Activated naive CD8-positive, alpha-beta T cell treated with anti-CD3 and anti-CD28 coated beads, Interleukin-2, amount 50 U/mL, for 16 hours (primary cell): ENCODE measurements around the gene ARID5B.
"Not testable (repeated sequence)": the region's sequence is repeated elsewhere in the genome, so short reads cannot be mapped to it uniquely, and the experiment has no call there.

Source experiments
- DNase-seq: peaks from one replicate; pipeline ENCODE4 v3.0.0-alpha.2; 2020; ENCODE audit warnings: low read depth, low spot score

The ARID5B gene, protein sequence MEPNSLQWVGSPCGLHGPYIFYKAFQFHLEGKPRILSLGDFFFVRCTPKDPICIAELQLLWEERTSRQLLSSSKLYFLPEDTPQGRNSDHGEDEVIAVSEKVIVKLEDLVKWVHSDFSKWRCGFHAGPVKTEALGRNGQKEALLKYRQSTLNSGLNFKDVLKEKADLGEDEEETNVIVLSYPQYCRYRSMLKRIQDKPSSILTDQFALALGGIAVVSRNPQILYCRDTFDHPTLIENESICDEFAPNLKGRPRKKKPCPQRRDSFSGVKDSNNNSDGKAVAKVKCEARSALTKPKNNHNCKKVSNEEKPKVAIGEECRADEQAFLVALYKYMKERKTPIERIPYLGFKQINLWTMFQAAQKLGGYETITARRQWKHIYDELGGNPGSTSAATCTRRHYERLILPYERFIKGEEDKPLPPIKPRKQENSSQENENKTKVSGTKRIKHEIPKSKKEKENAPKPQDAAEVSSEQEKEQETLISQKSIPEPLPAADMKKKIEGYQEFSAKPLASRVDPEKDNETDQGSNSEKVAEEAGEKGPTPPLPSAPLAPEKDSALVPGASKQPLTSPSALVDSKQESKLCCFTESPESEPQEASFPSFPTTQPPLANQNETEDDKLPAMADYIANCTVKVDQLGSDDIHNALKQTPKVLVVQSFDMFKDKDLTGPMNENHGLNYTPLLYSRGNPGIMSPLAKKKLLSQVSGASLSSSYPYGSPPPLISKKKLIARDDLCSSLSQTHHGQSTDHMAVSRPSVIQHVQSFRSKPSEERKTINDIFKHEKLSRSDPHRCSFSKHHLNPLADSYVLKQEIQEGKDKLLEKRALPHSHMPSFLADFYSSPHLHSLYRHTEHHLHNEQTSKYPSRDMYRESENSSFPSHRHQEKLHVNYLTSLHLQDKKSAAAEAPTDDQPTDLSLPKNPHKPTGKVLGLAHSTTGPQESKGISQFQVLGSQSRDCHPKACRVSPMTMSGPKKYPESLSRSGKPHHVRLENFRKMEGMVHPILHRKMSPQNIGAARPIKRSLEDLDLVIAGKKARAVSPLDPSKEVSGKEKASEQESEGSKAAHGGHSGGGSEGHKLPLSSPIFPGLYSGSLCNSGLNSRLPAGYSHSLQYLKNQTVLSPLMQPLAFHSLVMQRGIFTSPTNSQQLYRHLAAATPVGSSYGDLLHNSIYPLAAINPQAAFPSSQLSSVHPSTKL

DNA sequence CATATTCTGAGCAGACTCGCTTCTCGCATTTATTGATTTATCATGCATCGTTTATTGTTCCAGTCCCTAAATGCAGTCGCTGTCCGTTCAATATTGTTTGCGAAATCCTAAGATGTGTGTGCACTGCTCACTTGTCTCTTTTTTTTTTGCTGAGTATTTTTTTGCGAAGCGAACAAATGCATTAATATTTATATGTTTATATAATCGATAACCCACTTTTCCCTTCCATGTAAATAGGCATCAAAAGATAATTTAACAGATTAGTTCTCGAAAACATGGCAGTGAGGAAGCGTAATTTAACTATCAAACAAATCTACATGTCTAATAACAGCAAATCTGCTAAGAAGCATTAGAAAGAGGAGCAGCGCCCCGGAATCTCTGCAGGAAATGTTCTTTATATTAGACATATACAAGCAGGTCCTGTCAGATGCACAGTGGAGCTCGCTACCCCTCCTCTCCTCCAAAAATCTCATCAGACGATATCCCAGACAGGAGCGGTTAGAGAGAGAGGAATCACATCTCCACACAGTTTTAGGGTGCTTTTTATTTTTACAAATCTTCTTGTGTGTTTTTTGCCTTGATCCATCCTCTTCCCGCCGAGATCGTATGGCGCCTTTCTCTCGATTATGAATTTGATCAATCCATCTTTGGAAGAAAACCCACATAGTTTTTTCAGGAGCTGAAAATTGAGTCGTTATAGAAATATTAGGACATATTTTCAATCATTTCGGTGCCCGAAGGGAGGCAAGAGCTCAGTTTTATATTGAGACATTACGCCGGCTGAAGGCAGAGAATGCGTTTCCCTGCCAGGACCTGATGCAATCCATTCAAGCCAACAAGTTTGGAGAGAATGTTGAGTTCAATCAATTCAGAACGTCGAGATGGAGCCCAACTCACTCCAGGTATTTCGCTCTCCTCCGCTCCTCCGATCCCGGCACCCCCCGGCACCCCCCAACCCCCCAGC, at the start of gene ARID5B:
Gene ARID5B (plus strand): TSS at position 871 of the 964 bp plus-strand sequence. CDS start 11 bp downstream, at position 882.
- DNase-seq = no peak

DNA sequence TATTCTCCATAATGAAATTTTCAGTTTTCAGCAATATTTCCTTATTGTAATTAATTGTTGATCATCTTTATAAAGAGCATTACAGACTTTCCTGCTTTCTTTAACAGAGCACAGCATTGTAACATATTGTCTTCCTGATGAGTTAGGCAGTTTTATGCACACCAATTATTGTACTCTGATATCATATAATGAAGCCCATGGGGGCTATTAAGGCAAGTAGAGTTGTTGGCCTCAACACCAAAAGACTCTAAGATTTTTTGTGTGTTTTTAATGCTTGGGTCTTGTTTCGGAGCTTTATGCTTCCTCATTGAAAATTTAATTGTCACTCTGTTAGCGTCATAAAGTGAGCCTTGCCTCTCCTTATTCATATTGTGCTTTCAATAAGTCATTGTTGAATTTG, 49.2 kb upstream of the ARID5B start:
- no peak for DNase-seq

DNA sequence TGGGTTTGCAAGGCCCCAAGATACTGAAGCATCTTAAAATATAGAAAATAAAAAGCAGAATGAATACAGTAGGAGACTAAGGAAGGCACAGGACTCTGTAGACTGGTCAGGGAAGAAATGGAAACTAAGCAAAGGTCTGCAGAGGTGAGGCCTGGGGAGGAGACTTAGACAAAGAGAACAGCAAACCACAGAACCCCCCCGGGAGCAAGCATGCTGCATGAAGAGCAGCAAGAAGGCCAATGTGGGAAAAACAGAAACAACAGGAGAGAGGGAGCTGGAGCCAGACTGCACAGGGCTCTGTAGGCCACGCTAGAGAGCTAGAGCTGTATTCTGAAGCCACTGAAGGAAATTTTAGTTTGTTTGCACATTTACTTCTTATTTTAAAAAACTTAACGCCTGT, 45.7 kb upstream of the ARID5B start:
- DNase-seq = no peak

DNA sequence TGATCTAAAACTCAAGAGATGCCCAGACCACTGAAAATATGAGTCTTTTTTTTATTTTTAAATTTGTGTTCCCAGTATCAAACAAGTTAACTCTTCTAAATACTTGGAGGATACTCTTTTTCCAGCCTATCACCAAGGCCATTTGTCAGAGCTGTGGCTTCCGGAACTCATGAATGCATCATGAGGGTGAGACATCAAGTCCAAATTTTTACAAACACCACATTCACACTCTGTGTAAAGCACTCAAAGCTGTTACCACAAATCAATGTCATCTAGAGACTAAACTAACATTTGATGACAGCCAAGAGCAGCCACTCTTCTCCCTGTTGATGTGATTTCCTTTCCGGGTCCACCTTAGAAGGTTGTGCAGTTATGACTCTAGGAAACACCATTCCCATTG, 43.8 kb upstream of the ARID5B start:
- DNase-seq = no peak

DNA sequence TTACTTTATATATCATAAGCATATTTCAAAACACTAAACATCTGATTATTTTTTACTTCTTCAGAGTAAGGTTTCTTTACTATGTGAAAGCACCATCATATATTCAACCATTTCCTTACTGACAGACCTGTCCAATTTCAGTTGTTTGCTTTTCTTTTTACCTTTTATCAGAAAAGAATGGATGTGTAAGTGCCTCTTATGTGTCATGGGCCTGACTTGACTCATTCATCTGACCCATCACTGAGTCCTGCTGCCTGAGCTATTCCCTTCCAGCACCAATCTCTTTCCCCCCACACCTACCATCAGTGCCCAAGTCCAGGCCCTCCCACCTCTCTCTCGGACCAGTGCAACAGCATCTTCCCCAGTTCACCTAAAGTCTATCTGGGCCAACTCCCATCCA, 41.7 kb upstream of the ARID5B start:
- no peak for DNase-seq

DNA sequence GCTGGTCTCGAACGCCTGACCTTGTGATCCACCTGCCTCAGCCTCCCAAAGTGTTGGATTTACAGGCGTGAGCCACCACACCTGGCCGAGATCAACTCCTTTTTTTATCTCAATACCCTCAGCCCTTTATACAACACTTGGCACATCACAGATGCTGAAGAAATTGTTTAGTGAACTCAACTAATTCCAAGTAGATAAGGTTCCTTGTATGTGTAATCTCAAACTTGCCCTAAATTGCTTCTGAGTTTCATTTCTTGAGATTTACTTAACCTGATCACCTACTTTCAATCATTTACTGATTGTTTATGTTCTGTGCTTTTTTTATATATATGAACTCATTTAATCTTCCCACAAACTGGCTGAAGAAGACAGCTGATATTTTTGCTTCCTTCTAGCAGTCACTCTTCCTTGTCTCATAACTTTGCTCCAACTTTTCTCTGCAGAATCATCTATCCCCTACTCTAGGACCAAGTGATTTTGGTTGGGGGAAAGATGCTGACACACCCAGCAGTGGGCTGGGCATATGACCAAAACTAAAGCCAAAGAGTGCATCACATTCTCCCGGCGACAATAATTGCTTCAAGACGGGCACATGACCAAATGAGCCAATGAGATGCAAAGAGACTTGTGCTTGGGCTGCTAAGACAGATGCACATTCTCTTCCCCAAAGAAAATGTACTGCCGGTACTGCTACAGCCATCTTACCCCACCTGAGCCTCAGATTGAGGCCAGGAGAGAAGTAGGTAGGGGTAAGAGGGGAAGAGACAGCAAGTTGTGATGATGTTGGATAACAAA, 40.3 kb upstream of the ARID5B start:
- no peak for DNase-seq

DNA sequence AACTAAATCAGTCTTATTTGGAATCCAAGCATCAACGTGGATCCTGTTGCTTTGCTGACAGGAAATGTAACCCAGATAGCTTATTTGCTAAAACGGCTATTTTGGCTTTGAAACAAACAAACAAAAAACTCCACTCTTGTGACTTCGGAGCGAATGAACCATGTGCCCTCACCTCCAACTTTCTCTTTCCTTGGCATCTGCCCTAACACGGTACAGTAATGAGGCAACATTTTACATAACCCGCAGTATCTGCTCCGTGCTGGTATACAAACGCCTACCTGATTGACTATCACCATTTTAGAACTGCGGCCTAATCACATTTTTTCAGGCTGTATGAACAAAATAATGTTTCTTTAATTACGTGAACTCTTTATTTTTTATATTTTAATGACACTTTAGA, 37.5 kb upstream of the ARID5B start:
- DNase-seq = no peak

DNA sequence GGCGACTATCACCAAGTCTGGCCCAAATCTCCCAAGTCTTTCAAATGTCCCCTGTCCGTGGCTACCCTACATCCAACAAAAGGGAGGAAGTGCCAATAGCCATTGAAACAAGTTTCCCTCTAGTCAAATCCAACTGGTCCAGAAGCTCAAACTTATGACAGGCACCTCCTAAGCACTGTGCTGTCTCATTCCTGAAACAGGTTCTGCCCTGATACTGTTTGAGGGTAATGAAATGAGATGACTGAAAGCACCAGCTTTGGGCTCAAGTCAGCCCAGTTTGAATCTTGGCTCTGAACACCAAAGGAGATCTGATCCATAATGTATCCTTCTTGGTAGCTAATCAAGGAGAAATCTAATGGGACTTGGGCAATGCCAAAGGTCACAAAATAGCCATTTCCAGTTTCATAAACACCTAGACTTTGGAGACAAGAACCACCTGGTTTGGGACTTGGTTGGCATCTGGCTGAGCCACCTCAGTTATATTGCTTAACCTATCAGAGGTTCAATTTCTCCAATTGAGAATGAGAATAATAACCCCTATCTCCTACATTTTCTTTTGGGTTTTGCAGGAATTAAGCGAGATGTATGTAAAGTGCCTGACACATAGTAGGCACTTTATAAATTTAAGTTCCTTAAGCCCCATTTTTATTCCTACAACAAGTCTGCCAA, 34.7 kb upstream of the ARID5B start:
- DNase-seq = no peak

DNA sequence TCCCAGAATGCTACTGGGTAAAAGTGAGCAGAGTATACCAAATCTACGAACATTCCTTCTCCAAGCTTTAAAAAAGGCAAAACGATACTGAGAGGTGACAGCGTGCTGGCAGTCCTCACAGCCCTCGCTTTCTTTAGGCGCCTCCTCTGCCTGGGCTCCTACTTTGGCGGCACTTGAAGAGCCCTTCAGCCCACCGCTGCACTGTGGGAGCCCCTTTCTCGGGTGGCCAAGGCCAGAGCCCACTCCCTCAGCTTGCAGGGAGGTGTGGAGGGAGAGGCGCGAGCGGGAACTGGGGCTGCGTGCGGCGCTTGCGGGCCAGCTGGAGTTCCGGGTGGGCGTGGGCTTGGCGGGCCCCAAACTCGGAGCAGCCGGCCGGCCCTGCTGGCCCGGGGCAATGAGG, 34.1 kb upstream of the ARID5B start:
- not testable (repeated sequence) for DNase-seq

DNA sequence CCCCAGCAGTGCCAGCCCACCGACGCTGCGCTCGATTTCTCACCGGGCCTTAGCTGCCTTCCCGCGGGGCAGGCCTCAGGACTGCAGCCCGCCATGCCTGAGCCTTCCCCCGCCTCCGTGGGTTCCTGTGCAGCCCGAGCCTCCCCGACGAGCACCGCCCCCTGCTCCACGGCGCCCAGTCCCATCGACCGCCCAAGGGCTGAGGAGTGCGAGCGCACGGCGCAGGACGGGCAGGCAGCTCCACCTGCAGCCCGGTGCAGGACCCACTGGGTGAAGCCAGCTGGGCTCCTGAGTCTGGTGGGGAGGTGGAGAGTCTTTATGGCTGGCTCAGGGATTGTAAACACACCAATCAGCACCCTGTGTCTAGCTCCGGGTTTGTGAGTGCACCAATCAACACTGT, 33.7 kb upstream of the ARID5B start:
- peak; percentile 12 for DNase-seq

DNA sequence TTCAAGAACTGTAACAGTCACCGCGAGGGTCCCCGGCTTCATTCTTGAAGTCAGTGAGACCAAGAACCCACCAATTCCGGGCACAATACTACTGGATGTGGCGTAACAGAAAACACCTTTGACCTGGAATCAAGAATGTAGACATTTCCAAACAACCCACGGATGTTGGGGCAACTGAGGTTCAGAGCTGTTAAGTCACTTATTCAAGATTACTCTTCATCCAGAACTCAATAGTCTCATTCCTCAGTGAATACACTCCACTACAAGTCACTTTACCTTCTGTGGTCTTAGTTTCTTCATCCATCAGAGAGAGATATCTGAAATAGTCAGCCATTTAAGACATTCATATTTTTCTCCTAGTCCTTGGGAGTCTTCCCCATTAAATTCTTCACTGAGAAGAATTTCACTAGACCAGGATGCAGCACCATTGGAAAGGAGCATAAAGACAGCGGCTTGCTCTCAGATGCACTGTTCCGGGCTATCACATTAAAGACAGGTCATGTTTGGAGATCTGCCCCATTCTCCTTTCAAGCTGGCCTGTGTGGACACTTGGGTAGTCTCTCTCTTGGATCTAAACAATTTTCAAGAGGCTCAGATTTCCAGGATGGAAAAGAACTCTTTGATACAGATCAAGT, 32.3 kb upstream of the ARID5B start:
- no peak for DNase-seq

DNA sequence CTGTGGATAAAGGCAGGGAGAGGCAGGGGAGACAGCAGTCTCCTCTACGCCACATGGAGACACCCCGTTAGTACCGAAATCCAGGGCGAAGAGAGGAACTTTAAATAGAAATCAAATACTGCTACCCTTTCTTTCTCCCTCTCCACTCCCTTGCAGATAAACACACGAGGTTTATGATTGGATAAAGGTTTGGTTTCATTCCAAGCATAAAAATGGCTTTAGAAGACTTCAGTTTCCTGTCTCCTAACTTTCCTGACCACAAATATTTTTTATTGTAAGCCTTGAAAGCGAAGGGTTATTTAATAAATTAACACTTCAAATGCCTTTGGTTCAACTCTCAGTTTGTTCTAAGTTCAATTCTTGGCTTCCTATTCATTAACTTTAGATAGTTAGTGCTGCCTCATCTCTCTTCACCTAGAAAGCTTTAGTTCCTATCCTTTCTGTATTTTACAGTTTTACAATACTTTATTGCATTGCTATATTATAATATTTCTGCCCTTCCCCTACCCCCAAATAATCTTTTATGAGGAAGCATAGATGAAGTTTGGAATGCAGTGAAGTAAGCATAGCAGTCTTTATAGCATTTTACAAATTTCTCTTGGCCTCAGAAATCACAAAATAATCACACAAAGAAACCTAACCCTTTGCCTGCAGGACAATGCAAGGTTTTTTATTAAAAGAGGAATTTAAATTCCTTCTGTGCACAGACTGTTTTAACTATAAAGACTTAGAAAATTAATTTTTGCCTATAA, 31.5 kb upstream of the ARID5B start:
- DNase-seq = no peak

DNA sequence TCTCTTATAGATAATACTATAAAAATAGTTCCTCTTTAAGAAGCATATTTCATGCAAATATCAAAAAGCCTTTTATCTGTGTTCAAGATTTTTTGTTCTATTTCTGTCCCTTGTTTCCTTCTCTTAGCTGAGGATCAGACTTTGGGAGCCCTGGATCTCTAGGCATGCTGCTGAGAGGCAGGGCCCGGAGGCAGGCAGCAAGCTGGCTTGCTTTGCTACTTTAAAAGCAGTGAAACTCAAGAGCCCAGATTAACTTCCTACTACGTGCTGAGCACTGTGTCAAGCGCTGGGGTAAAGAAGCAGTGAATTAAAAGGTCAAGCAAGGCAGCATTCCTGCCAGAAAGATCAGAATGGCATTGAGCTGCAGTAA, 31.0 kb upstream of the ARID5B start:
- no peak for DNase-seq

DNA sequence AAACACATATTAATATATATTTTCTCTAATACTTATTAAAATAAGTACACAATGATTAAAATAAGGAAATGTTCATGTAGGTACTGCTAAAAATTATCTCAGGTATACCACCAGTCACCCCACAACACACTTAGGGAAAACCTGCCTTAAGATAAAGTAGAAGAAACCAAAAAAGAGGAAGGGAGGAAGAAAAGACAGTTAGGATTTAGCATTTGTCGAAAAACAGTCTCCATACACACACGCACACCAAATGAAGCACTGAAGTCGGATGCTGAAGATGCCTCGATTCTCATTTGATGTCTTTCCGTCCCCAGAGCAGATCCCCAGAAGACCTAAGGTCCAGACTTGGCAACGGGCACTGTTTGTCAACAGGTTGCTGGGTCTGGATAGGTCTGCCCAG, 30.0 kb upstream of the ARID5B start:
- DNase-seq = no peak

DNA sequence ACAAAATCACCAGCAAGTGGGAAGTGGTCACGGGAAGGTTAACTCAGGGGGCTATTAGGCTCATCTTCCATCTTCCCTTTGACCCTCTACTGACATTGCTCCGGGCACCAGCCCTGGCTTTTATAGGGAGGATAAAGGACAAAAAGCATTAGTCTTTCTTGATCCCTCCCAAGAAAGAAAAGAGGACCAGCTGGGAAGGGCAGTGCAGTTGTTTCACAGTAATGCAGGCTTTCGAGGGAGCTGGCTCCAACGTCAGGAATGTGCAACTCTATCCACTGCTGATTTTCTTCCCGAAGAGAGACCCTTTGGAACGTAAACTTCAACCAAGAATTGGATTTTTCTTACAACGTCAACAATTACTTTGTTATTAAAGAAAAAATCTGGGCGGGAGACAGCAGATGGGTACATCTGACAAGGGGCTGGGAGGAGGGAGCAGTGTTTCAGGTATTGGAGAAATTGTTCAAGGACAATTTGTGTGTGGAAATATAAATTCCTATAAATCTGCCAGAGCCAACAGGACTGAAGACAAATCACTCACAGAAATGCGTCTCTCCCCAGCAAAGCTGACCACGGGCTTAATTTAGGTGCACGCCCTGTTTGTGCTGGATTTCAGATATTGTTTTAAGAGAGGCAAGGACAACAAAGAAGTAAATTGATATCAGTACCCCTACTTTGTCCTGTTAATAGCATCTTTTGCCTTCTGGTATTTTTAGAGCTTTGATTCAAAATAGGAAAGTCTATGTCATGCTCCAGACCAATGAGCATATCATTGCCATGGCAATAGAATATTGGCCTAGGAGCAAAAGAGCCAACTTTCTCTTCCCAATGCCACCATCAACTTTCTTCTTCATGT, 23.4 kb upstream of the ARID5B start:
- DNase-seq = no peak

DNA sequence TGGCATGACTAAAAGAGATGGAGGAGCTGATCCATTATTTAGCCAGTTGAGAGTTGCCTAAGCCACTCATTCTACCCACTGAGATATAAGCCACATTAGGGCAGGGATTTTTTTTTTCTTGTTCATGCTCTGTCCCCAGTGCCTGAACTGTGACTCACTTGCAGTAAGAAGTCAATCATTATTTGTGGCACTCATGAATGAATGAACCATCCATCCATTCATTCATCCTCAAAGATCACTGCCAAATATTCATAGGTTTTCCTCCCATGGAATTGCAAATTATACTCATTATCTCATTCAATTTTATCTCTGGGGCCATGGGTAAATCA, 22.8 kb upstream of the ARID5B start:
- no peak for DNase-seq

DNA sequence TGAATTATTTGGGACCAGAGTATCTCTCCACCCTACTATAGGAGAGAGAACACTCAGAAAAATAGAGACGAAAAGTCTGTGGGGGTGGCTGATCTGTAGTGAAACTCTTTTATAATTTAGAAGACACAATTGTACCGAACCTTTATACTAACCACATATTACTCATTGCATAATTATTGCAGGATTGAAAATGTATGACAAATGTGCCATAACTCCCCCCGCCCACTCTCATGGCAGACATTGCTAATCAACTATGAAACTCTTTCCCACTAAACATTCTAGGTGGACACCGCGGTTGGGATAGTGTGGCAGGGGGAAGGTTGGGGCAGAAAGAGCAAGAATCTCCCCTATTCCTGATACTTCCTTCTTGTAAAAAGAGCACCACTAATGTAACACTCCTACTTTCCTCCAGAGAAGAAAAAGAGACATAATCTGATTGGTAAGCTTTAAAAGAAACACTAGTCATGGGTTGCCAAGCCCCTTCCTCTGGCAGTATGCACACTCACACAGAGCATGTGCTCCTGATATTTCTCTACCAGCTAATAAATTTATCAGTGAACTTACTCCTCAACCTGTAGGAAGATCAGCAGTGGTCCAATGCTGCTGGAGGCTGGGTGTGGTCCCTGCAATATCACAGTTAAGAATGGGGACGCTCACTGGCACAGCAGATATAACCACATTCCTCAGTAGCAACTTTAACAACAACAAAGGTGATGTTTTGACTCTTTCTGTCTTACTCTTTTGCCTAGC, 18.7 kb upstream of the ARID5B start:
- DNase-seq = no peak
